Choroid plexus epithelial cell (primary cell): ENCODE measurements around the gene MAGEA10.

Experiments
- DNase-seq: peaks from one replicate; pipeline ENCODE4 v3.0.0-alpha.2; 2010; ENCODE audit warnings: low read depth
- H3K4me3 ChIP-seq: 2 replicates; pipeline ENCODE4 v1.5.1; 2011; ENCODE audit warnings: low read depth, mild to moderate bottlenecking, control low read depth, low read length, moderate library complexity
- CTCF ChIP-seq: conservative IDR thresholded peaks from 2 replicates; pipeline ENCODE4 v1.5.1; 2011; ENCODE audit warnings: low read depth, mild to moderate bottlenecking, control low read depth, inconsistent platforms, low read length, moderate library complexity

MAGEA10 gene

GRCh38 chrX:152155766-152156310 is 17.5 kb upstream of the MAGEA10 start:
- no peak overlapping the region for H3K4me3 ChIP-seq
- TF ChIP-seq CTCF, result no peak
- DNase-seq, result peak; percentile 4

- DNase-seq, result no peak
- no peak for TF ChIP-seq CTCF
- H3K4me3 ChIP-seq, result no peak overlapping the region
Measured at GRCh38 chrX:152154050-152154449, 15.7 kb upstream of the MAGEA10 start.

GRCh38 chrX:152151256-152151655 is 12.9 kb upstream of the MAGEA10 start:
- no peak for DNase-seq
- no peak for TF ChIP-seq CTCF
- no peak overlapping the region for H3K4me3 ChIP-seq

- TF ChIP-seq CTCF, result no peak
- no peak overlapping the region for H3K4me3 ChIP-seq
- no peak for DNase-seq
Measured at GRCh38 chrX:152149648-152150047, 11.3 kb upstream of the MAGEA10 start.

GRCh38 chrX:152139589-152139988 is 1.2 kb upstream of the MAGEA10 start:
- H3K4me3 ChIP-seq, result no peak overlapping the region
- no peak for DNase-seq
- no peak for TF ChIP-seq CTCF

GRCh38 chrX:152137771-152138387 is 498 bp downstream of the MAGEA10 start:
- no peak for DNase-seq
- TF ChIP-seq CTCF, result no peak
- H3K4me3 ChIP-seq, result no peak overlapping the region

GRCh38 chrX:152136312-152136711 is 2.1 kb downstream of the MAGEA10 start:
- DNase-seq, result no peak
- no peak overlapping the region for H3K4me3 ChIP-seq
- no peak for TF ChIP-seq CTCF
